Ecto neural progenitor cell (in vitro differentiated cells): ENCODE results near the gene KCTD2.
"Not testable (repeated sequence)": the region's sequence is repeated elsewhere in the genome, so short reads cannot be mapped to it uniquely, and the experiment has no call there.

Experiments
- DNase-seq: peaks from one replicate; pipeline ENCODE4 v3.0.0-alpha.2; 2018; ENCODE audit warnings: low spot score

KCTD2 gene, protein sequence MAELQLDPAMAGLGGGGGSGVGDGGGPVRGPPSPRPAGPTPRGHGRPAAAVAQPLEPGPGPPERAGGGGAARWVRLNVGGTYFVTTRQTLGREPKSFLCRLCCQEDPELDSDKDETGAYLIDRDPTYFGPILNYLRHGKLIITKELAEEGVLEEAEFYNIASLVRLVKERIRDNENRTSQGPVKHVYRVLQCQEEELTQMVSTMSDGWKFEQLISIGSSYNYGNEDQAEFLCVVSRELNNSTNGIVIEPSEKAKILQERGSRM

GRCh38 chr17:75046407-75047289, at the start of gene KCTD2, which contains the start of gene ATP5PD:
KCTD2 (plus strand) TSS chr17:75047225; CDS start chr17:75047251, 26 bp downstream.
ATP5PD (minus strand) TSS chr17:75046969; CDS start chr17:75042650, 4,319 bp downstream.
- DNase-seq: peak; percentile 99

DNA sequence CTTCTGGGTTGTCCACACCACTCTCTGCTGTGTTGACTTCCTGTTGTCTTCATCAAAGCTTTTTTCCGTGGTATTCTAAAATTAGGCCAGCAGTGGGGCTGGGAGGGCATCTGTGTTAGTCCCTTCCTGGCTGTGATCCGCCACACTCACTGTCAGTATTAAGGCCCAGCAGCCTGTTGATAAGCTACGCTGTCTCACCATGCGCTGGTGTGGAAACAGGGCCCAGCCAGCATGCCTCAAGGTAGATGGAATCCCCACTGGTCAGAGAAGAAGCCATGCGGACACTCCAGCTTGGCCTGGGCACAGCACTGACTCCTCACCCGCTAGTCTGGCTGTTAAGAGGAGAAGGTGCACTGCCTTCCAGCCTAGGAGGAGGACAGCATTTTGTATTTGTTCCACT, 48.2 kb upstream of the KCTD2 start:
- no peak for DNase-seq

DNA sequence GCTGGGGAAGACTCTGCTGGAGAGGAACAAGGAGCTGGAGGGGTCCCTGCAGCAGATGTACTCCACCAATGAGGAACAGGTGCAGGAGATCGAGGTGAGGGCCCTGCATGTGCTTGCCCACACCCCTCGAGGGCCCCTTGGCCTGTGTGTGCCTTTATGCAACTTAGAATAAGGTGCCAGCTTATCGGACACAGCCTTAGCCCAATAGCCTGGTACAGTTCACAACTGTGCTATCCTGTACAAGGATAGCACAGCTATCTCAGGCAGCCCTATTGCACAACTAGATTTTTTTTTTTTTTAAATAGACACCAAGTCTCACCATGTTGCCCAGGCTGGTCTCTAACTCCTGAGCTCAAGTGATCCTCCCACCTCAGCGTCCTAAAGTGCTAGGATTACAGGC, 47.5 kb upstream of the KCTD2 start:
- no peak for DNase-seq

- no peak for DNase-seq
These were observed 44.8 kb upstream of the KCTD2 start for GRCh38 chr17:75001915-75002843.

DNA sequence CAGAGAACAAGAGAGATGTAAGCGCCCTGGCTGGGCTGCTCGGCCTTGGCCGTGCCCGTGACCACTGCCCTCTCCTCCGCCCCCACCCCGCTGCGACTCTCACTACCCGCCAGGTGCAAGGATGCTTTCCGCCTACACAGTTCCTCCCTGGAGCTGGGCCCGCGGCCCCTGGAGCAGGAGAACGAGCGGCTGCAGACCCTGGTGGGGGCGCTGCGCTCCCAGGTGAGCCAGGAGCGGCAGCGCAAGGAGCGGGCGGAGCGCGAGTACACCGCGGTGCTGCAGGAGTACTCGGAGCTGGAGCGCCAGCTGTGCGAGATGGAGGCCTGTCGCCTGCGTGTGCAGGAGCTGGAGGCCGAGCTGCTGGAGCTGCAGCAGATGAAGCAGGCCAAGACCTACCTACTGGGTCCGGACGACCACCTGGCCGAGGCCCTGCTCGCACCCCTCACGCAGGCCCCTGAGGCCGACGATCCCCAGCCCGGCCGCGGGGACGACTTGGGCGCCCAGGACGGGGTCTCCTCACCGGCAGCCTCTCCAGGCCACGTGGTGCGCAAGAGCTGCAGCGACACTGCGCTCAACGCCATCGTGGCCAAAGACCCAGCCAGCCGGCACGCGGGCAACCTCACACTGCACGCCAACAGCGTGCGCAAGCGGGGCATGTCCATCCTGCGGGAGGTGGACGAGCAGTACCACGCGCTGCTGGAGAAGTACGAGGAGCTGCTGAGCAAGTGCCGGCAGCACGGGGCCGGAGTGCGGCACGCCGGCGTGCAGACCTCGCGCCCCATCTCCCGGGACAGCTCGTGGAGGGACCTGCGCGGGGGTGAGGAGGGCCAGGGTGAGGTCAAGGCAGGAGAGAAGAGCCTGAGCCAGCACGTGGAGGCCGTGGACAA, 43.7 kb upstream of the KCTD2 start:
- DNase-seq: no peak

DNA sequence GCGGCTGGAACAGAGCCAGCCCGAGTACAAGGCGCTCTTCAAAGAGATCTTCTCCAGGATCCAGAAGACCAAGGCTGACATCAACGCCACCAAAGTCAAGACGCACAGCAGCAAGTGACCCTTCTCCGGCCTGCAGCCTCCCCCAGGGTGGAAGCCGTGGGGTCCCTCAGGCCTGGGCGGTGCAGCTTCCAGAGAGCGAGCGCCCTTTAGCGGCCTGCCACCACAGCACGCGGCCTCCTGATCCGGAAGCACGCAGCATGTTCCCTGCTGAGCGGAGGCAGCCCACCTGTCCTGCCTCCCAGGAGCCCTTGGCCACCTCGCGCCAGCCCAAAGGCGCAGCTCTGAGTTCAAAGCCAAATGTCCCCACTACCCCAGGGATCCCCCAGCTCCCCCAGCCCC, 43.1 kb upstream of the KCTD2 start:
- no peak for DNase-seq

DNA sequence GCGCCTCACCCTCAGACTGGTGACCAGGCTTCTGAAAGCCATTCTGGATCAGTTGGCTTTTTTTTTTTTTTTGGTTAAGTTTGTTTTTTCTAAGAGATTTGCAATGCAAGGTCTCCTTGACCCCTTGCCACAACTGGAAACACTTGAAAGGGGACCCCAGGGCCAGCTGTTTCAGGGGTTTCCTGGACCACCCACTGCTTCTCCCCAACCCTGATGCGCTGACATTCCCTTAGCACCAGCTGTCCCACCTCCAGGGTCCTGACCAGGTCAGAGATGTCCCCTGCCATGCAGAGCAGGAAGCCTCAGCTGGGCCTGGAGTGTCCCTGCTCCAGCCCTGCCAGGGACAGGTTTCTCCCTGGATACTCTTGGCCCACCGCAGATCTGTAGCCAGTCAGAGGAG, 42.7 kb upstream of the KCTD2 start:
- no peak for DNase-seq

- DNase-seq: no peak
These were observed 41.7 kb upstream of the KCTD2 start for GRCh38 chr17:75005291-75005690.

GRCh38 chr17:75006084-75006483, 40.9 kb upstream of the KCTD2 start:
- not testable (repeated sequence) for DNase-seq

- DNase-seq: no peak
These were observed 40.4 kb upstream of the KCTD2 start for GRCh38 chr17:75006653-75007052.

DNA sequence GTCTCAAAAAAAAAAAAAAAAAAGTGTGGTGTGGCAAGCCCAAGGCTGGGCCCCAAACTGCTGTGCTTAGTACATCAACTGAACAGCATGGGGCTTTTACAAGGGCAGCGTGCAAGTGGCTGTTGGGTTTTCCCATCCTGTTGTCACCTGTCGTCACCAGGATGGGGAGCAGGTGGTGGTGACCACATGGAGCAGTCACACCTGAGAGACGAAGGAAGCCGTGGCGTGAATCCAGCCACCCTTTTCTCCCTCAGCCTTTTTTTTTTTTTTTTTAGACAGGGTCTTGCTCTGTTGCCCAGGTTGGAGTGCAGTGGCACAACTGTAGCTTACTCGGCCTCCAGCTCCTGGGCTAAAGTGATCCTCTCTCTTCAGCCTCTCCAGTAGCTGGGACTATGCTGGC, 38.7 kb upstream of the KCTD2 start:
- no peak for DNase-seq

DNA sequence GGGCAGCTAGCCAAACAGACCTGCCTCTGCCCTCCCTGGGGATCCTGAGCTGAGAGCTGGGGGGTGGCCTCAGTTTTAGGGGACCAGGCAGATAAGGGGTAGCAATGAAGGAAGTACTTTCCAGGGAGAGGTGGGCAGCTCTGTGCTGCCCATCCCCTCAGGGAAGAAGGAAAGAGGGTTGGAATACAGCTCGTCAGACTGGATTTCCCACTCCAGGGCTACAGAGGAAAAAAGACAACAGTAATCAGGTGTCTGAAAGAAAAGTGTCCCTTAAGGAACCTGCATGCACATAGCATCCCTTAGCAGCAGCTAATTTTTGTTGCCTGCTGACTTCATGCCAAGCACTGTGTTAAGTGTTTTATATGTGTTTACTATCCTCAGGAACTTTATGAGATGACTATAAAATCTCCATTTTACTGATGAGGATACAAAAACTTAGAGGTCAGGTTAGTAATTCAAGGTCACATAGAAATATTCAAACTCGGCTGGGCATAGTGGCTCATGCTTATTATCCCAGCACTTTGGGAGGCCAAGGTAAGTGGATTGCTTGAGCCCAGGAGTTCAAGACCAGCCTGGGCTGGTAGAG, 37.8 kb upstream of the KCTD2 start:
- no peak for DNase-seq

- DNase-seq: no peak
These were observed 36.2 kb upstream of the KCTD2 start for GRCh38 chr17:75010683-75011400.

- no peak for DNase-seq
These were observed 35.5 kb upstream of the KCTD2 start for GRCh38 chr17:75011401-75012095.

DNA sequence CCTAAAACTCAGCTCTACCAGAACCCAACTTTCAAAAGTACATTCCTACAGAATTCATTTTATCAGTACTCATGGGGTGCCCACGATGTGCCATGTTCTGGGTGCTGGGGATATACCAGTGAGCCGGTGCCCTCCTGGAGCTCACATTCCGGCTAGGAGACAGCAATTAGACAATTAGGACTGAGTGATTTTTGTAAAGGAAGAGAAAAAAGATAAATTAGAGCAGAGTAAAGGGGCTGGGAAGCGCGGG, 35.0 kb upstream of the KCTD2 start:
- DNase-seq: no peak

GRCh38 chr17:75012346-75013091, 34.5 kb upstream of the KCTD2 start, which contains the start of gene MRPL58:
MRPL58 (plus strand) TSS chr17:75012670; CDS start chr17:75012687, 17 bp downstream.
- DNase-seq: peak; percentile 97

- DNase-seq: no peak
These were observed 33.9 kb upstream of the KCTD2 start for GRCh38 chr17:75013092-75013559.

DNA sequence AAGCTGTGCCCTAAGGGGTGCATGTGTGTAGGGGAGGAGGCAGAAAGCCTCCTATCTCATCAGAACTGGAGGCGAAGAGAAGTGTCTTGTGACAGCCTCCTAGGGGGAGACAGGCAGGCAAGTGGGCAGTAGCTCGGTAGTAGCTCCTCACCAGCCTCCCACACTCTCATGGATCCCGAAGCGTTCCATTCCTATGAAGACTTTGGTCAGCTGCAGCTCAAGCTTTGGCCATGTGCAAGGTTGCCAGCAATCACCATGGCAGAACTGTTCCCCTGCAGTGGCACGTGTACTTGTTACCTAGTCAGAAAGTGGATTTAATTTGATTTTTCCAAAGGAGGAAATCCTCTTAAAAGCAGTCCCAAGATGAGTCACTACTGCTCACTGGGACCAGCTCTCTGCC, 27.9 kb upstream of the KCTD2 start:
- no peak for DNase-seq

- DNase-seq: no peak
These were observed 27.3 kb upstream of the KCTD2 start for GRCh38 chr17:75019710-75020109.
